ENCODE results near the gene HNRNPLL. TPM values are rescaled to one million over a fixed set of nuclear protein-coding genes. Genes with fewer than 3 reads are reported as not detected.

HNRNPLL gene
- total RNA-seq, 1 donor from 2014 or later = 55.9 TPM

- Mint-ChIP-seq H3K4me3 (ENCODE audit: unreplicated experiment) (no peak overlapping the region), H3K27ac (ENCODE audit: unreplicated experiment) (no peak overlapping the region), H3K9me3 (ENCODE audit: unreplicated experiment) (no peaks in the 10 kb centered on the region), H3K27me3 (ENCODE audit: low read depth, unreplicated experiment) (peaks cover 9% of the 10 kb centered on the region), H3K4me1 (ENCODE audit: low read depth, unreplicated experiment) (peaks cover 2% of the 10 kb centered on the region), H3K36me3 (ENCODE audit: low read depth, unreplicated experiment) (no peaks in the 10 kb centered on the region)
- H3K4me1 ChIP-seq (ENCODE audit: insufficient read depth, low read length) = no peaks in the 10 kb centered on the region
- no peak for DNase-seq (ENCODE audit: low read depth)
- no peak for TF ChIP-seq EZH2 (IDR thresholded peaks at IDR 0.05; ENCODE audit: insufficient read depth, low read length)
- peak; percentile 48 for TF ChIP-seq CTCF (IDR thresholded peaks at IDR 0.05; ENCODE audit: insufficient read depth, low read depth, low read length)
- no peak for FAIRE-seq
- H3K27me3 ChIP-seq (ENCODE audit: insufficient read depth, low read length) = peaks cover 2% of the 10 kb centered on the region
- peak overlapping the region; percentile 96 for H3K4me2 ChIP-seq (ENCODE audit: low read length)
- peak overlapping the region; percentile 93 for H2AFZ ChIP-seq (ENCODE audit: low read depth, low read length)
- no peaks in the 10 kb centered on the region for H3K79me2 ChIP-seq (ENCODE audit: insufficient read depth, low read length)
- no peaks in the 10 kb centered on the region for H4K20me1 ChIP-seq (ENCODE audit: insufficient read depth, low read length)
- H3K4me3 ChIP-seq (ENCODE audit: insufficient read depth, low read depth, low read length) = peak overlapping the region; percentile 60
- H3K9me3 ChIP-seq (ENCODE audit: insufficient read depth, low read depth, low read length) = no peaks in the 10 kb centered on the region
- H3K9ac ChIP-seq (ENCODE audit: low read length) = peak overlapping the region; percentile 70
- no peaks in the 10 kb centered on the region for H3K36me3 ChIP-seq (ENCODE audit: insufficient read depth, low read length)
- no peak overlapping the region for H3K27ac ChIP-seq (ENCODE audit: low read depth, low read length)
Observed at GRCh38 chr2:38535744-38536506, 66.8 kb downstream of the HNRNPLL start.

- H3K9me3 Mint-ChIP-seq (ENCODE audit: unreplicated experiment) = no peaks in the 10 kb centered on the region
- Histone ChIP-seq H3K27ac (ENCODE audit: low read depth, low read length) (no peak overlapping the region), H3K27me3 (ENCODE audit: insufficient read depth, low read length) (peaks cover 2% of the 10 kb centered on the region), H3K9me3 (ENCODE audit: insufficient read depth, low read depth, low read length) (no peaks in the 10 kb centered on the region), H3K79me2 (ENCODE audit: insufficient read depth, low read length) (no peaks in the 10 kb centered on the region), H3K9ac (ENCODE audit: low read length) (no peak overlapping the region), H2AFZ (ENCODE audit: low read depth, low read length) (peak overlapping the region; percentile 93), H3K36me3 (ENCODE audit: insufficient read depth, low read length) (no peaks in the 10 kb centered on the region), H3K4me1 (ENCODE audit: insufficient read depth, low read length) (no peaks in the 10 kb centered on the region), H3K4me3 (ENCODE audit: insufficient read depth, low read depth, low read length) (no peak overlapping the region), H3K4me2 (ENCODE audit: low read length) (peak overlapping the region; percentile 96), H4K20me1 (ENCODE audit: insufficient read depth, low read length) (no peaks in the 10 kb centered on the region)
- no peak for DNase-seq (ENCODE audit: low read depth)
- no peak for FAIRE-seq
- no peak overlapping the region for H3K4me3 Mint-ChIP-seq (ENCODE audit: unreplicated experiment)
- H3K4me1 Mint-ChIP-seq (ENCODE audit: low read depth, unreplicated experiment) = peaks cover 2% of the 10 kb centered on the region
- H3K27ac Mint-ChIP-seq (ENCODE audit: unreplicated experiment) = no peak overlapping the region
- peaks cover 9% of the 10 kb centered on the region for H3K27me3 Mint-ChIP-seq (ENCODE audit: low read depth, unreplicated experiment)
- H3K36me3 Mint-ChIP-seq (ENCODE audit: low read depth, unreplicated experiment) = no peaks in the 10 kb centered on the region
- TF ChIP-seq CTCF (IDR thresholded peaks at IDR 0.05; ENCODE audit: insufficient read depth, low read depth, low read length) (no peak), EZH2 (IDR thresholded peaks at IDR 0.05; ENCODE audit: insufficient read depth, low read length) (no peak)
Observed at GRCh38 chr2:38535404-38535743, 67.4 kb downstream of the HNRNPLL start.

- H3K4me3 ChIP-seq (ENCODE audit: insufficient read depth, low read depth, low read length) = no peak overlapping the region
Observed at GRCh38 chr2:38534746-38535403, 67.9 kb downstream of the HNRNPLL start.

More at GRCh38 chr2:38534746-38535403, 67.9 kb downstream of the HNRNPLL start:
- TF ChIP-seq EZH2 (IDR thresholded peaks at IDR 0.05; ENCODE audit: insufficient read depth, low read length) = no peak
- TF ChIP-seq CTCF (IDR thresholded peaks at IDR 0.05; ENCODE audit: insufficient read depth, low read depth, low read length) = no peak
- Histone ChIP-seq H3K27me3 (ENCODE audit: insufficient read depth, low read length) (peaks cover 2% of the 10 kb centered on the region), H2AFZ (ENCODE audit: low read depth, low read length) (no peak overlapping the region), H4K20me1 (ENCODE audit: insufficient read depth, low read length) (no peaks in the 10 kb centered on the region), H3K9ac (ENCODE audit: low read length) (no peak overlapping the region), H3K4me1 (ENCODE audit: insufficient read depth, low read length) (no peaks in the 10 kb centered on the region), H3K4me2 (ENCODE audit: low read length) (no peak overlapping the region), H3K27ac (ENCODE audit: low read depth, low read length) (no peak overlapping the region), H3K36me3 (ENCODE audit: insufficient read depth, low read length) (no peaks in the 10 kb centered on the region), H3K79me2 (ENCODE audit: insufficient read depth, low read length) (no peaks in the 10 kb centered on the region), H3K9me3 (ENCODE audit: insufficient read depth, low read depth, low read length) (no peaks in the 10 kb centered on the region)
- H3K27ac Mint-ChIP-seq (ENCODE audit: unreplicated experiment) = no peak overlapping the region
- no peak for DNase-seq (ENCODE audit: low read depth)
- H3K4me3 Mint-ChIP-seq (ENCODE audit: unreplicated experiment) = peak overlapping the region; percentile 11
- H3K4me1 Mint-ChIP-seq (ENCODE audit: low read depth, unreplicated experiment) = peaks cover 2% of the 10 kb centered on the region
- no peaks in the 10 kb centered on the region for H3K9me3 Mint-ChIP-seq (ENCODE audit: unreplicated experiment)
- no peak for FAIRE-seq
- H3K27me3 Mint-ChIP-seq (ENCODE audit: low read depth, unreplicated experiment) = peaks cover 9% of the 10 kb centered on the region
- no peaks in the 10 kb centered on the region for H3K36me3 Mint-ChIP-seq (ENCODE audit: low read depth, unreplicated experiment)

Measured in astrocyte (in vitro differentiated cells and primary cell).